ENCODE results near the gene KCNJ8. TPM values are rescaled to one million over a fixed set of nuclear protein-coding genes. Genes with fewer than 3 reads are reported as not detected.

Gene KCNJ8
- total RNA-seq (2022; extraction: Qiagen RNA extraction) = 0.22 to 0.33 TPM (median 0.24 TPM) in 5 replicates

DNA sequence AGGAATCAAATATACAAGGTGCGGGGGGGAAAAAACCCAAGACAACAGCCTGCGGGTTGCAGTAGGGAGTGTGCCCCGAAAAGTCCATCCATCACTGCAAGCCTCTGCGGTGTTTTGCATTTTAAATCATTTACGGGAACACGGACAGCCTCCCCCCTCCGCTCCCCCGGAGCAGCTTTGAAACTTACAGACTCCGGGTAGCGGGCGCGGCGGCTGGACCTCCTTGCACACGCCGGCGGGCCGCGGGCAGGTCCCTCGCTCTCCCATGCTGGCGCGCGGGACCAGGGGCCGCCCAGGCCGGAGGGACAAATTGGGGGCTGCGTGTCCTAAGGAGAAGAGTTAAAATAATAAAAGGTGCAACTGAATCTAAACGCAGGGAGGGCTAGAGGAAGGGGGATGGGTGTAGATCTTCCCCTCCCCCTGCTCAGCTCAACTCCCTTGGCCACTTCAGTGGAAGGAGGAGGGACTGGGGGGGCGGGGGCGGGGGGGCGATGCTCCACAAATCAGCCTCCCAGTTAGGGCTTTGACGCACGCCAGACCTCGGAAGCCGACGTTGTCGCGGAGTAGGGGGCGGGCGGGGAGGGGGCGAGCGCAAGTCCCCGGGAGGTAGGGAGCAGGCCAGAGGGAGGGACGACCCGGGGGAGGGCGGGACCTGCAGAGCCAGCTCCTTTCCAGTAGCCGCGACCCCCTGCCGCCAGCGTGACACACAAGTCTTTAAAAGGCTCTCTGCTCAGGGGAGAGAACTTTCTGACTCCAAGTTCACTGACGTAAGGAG is at the start of gene KCNJ8:
Gene KCNJ8 (minus strand): TSS at position 349 of the 775 bp plus-strand sequence. CDS start 1,090 bp downstream, outside the sequence.

Other genes with a start within 250 kb of the KCNJ8 start
- 3.9 to 4.5 TPM (median 4.1 TPM) in 5 replicates for gene SPX, start 248.4 kb downstream of the KCNJ8 start, total RNA-seq (2022; extraction: Qiagen RNA extraction)
- 0.09 TPM in 1 of 5 replicates, not detected in the others for gene GYS2, start 169.9 kb downstream of the KCNJ8 start, total RNA-seq (2022; extraction: Qiagen RNA extraction)
- gene LDHB, start 116.9 kb downstream of the KCNJ8 start, total RNA-seq (2022; extraction: Qiagen RNA extraction) = 1,524 to 1,722 TPM (median 1,561 TPM) in 5 replicates
- 0.01 to 0.03 TPM (median 0.01 TPM) in 4 of 5 replicates, not detected in the other for gene ABCC9, start 166.7 kb upstream of the KCNJ8 start, total RNA-seq (2022; extraction: Qiagen RNA extraction)